Measurements from ENCODE around the gene PLA2G1B.
"Not testable (repeated sequence)": the region's sequence is repeated elsewhere in the genome, so short reads cannot be mapped to it uniquely, and the experiment has no call there.

PLA2G1B gene

GRCh38 chr12:120359128-120359527 lies 31.5 kb upstream of the PLA2G1B start:
- no peak for DNase-seq (ENCODE audit: low read depth in 1 of 2, low spot score in 1 of 2)

GRCh38 chr12:120358412-120359100 lies 31.0 kb upstream of the PLA2G1B start:
- no peak for DNase-seq (ENCODE audit: low read depth in 1 of 2, low spot score in 1 of 2)

DNA sequence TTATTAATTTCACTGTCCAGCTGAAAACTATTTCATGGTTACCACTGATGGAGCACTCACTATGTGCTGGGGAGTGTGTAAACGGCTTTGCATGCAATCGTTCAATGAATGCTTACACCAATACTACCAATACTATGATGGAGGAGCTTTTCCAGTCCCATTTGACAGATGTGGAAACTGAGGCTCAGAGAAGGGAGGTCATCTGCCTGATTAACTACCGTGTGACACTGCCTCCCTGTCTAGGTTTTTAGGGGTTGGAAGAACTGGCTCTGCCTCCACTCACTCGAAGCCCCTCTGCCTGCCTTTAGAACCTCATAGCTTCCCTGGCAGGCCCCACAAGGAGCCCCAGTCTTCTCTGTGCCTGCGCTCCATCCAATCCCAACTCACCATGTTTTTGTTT lies 29.5 kb upstream of the PLA2G1B start:
- DNase-seq (ENCODE audit: low read depth in 1 of 2, low spot score in 1 of 2), result no peak

GRCh38 chr12:120356567-120357030 lies 29.0 kb upstream of the PLA2G1B start:
- peak; percentile 54 to 59 for DNase-seq (ENCODE audit: low read depth in 1 of 2, low spot score in 1 of 2)

- no peak for DNase-seq (ENCODE audit: low read depth in 1 of 2, low spot score in 1 of 2)
Measured at GRCh38 chr12:120353556-120354317, 26.2 kb upstream of the PLA2G1B start.

- no peak for DNase-seq (ENCODE audit: low read depth in 1 of 2, low spot score in 1 of 2)
Measured at GRCh38 chr12:120353136-120353535, 25.6 kb upstream of the PLA2G1B start.

DNA sequence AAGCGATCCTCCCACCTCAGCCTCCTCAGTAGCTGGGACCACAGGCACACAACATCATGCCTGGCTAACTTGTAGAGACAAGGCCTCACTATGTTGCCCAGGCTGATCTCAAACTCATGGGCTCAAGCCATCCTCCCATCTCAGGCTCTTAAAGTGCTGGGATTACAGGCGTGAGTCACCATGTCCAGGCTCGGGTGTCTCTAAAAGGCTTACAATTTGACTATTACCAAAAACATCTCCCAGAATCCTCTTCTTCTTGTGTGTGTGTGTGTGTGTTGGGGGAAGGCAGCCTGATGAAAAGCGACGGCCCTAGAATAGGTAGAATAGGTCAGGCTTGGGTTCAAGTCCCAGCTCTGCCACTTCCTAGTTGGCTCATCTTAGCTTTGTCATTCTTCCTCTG lies 24.5 kb upstream of the PLA2G1B start:
- no peak for DNase-seq (ENCODE audit: low read depth in 1 of 2, low spot score in 1 of 2)

DNA sequence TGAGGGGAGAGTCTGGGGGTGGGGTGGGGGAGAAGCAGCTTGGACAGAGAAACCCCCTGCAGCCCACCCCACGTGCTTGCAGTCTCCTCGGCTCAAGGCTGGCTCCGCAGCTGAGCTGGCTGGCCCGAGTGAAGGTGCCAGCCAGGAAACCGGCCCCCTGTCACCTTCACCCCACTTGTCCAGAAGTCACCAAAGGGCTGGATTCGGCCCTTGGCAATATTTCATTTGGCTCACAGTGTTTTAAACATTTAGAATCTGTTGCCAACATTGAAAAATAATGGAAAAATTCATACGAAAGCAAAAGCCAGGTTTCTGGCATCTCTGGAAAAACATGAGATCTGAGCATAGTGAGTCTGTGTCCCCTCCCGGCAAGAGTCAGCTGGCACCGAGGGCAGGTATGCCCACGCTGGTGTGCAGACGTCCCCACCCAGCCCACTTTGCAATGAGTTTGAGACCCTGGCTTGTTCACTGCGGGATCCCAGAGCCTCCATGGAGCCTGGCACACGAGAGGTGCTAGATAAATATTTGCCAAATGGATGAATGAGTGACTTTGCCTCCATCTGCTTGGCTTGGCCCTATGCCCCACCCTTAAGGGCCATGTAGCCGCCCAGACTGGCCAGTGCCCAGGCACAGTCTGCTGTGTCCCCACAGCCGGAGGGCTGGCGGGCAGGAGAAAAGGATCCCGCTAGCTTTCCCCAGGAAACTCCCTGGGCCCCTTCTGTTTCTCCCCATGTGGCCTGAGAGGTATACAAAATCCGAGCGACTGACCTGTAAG lies 23.2 kb upstream of the PLA2G1B start:
- no peak for DNase-seq (ENCODE audit: low read depth in 1 of 2, low spot score in 1 of 2)

- no peak for DNase-seq (ENCODE audit: low read depth in 1 of 2, low spot score in 1 of 2)
Measured at GRCh38 chr12:120347766-120348165, 20.2 kb upstream of the PLA2G1B start.

GRCh38 chr12:120346681-120347080 lies 19.1 kb upstream of the PLA2G1B start:
- no peak for DNase-seq (ENCODE audit: low read depth in 1 of 2, low spot score in 1 of 2)

DNA sequence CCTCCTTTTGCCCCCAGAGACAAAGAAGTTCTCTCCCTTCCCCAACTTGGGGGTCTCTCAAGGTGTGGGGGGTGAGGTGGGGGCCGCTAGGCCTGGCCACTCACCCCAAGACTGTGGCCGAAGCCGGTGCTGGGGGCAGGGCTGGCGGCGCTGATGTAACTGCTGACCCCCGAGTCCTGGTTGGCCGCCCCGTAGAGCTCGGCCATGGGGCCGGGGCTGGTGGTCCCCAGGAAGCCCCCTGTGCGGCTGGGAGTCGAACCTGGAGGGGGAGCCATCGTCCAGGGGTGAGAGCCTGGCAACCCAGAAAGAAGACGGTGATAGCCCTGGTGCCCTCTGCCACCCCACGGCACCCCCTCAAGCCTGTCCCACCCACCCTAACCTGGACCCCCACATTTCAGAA lies 18.5 kb upstream of the PLA2G1B start:
- DNase-seq (ENCODE audit: low read depth in 1 of 2, low spot score in 1 of 2), result no peak

GRCh38 chr12:120343692-120344091 lies 16.1 kb upstream of the PLA2G1B start:
- DNase-seq (ENCODE audit: low read depth in 1 of 2, low spot score in 1 of 2), result no peak

- no peak for DNase-seq (ENCODE audit: low read depth in 1 of 2, low spot score in 1 of 2)
Measured at GRCh38 chr12:120343039-120343537, 15.5 kb upstream of the PLA2G1B start.

DNA sequence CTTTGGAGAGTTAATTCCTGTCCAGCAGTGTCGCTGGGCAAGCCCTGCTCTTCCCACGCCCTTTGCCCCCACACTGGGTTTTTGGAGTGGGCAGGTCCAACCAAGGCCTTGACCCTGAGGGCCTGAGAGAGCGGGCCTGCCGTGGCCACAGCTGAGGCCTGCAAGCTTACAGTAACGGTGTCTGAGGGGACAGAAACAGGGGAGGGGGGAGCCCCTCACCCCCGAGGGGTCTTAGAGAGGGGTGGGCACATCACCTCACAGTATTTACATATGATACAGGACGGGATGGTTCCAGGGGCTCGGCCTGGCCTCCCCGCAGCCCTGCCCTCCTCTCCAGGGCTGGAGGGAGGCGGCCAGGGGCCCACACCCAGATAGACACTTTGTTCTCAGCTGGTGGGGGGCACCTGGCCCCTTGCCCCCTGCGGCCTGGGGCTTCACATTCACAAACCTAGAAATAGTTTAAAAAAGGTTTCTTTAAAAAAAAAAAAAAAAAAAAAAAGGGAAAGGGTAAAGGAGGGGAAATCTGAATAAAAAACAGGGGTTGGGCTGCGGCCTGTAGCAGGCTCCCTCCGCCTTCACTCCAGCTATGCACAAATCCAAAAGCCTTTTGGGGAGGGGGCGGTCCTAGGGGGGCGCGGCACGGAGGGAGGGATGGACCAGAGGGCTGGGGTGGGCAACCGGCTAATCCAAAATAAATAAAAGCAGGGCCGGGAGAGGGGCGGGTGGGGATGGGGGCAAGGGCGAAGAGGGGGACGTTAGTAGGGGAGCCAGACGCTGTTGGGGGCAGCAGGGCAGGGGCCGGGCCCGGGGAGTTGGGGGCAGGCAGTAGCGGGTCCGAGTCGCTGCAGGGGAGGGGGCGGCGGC lies 14.8 kb upstream of the PLA2G1B start:
- no peak for DNase-seq (ENCODE audit: low read depth in 1 of 2, low spot score in 1 of 2)

- DNase-seq (ENCODE audit: low read depth in 1 of 2, low spot score in 1 of 2), result no peak
Measured at GRCh38 chr12:120339256-120339655, 11.7 kb upstream of the PLA2G1B start.

DNA sequence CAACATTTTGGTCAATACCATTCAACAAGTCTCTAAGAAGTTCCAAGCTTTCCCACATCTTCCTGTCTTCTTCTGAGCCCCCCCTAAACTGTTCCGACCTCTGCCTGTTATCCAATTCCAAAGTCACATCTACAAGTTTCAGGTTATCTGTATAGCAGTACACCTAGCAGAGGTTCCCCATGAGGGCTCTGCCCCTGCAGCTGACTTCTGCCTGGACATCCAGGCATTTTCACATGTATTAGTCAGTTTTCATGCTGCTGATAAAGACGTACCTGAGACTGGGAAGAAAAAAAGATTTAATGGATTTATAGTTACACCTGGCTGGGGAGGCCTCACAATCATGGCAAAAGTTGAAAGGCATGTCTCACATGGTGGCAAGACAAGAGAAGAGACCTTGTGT lies 10.2 kb upstream of the PLA2G1B start:
- DNase-seq (ENCODE audit: low read depth in 1 of 2, low spot score in 1 of 2), result no peak

DNA sequence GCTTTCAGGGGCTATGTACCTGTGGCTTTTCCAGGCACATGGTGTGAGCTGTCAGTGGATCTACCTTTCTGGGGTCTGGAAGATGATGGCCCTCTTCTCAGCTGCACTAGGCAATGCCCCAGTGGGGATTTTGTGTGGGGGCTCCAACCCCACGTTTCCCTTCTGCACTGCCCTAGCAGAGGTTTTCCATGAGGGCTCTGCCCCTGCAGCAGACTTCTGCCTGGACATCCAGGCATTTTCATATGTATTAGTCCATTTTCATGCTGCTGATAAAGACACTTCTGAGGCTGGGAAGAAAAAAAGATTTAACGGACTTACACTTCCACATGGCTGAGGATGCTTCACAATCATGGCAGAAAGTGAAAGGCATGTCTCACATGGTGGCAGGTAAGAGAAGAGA lies 8.8 kb upstream of the PLA2G1B start:
- DNase-seq (ENCODE audit: low read depth in 1 of 2, low spot score in 1 of 2), result not testable (repeated sequence)

GRCh38 chr12:120335447-120335846 lies 7.9 kb upstream of the PLA2G1B start:
- DNase-seq (ENCODE audit: low read depth in 1 of 2, low spot score in 1 of 2), result peak in 1 of 2 donors; percentile 14

GRCh38 chr12:120332523-120332922 lies 4.9 kb upstream of the PLA2G1B start:
- DNase-seq (ENCODE audit: low read depth in 1 of 2, low spot score in 1 of 2), result no peak

- DNase-seq (ENCODE audit: low read depth in 1 of 2, low spot score in 1 of 2), result no peak
Measured at GRCh38 chr12:120332041-120332440, 4.5 kb upstream of the PLA2G1B start.

DNA sequence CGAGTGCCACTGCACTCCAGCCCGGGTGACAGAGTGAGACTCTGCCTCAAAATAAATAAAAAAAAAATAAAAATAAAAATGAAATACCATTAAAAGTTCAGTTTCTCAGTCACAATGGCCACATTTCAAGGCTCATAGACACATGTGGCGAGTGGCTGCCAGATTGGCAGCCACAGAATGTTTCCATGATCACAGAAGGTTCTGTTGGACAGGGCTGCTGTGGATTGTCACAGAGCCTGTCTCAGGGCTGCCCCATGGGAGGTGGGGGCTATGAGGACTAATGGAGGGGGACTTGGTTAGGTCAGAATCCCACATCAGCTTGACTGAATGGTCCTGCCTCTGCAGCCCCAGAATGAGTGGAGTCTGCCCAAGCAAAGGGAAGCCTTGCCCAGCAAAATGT lies 3.8 kb upstream of the PLA2G1B start:
- DNase-seq (ENCODE audit: low read depth in 1 of 2, low spot score in 1 of 2), result no peak
